PC-3 (cell line): ENCODE data around the gene LTB4R2. TPM values are rescaled to one million over a fixed set of nuclear protein-coding genes. Genes with fewer than 3 reads are reported as not detected.

Experiments used
- ATAC-seq: fragments of 200-7000 bp; cut with Tn5 transposase; 2 replicates; pipeline ENCODE4 v1.9.1; 2020; ENCODE audit warnings: mild to moderate bottlenecking, moderate library complexity
- BruUV-seq: library from RNA; stranded (reverse); fragments of 400-500 nt; replicated peaks from 2 replicates; lab custom pipeline; 2021; lab: Mats Ljungman, UMichigan
- CTCF ChIA-PET: fragments of 300-600 bp; sonication (Branson Sonifier 250); formaldehyde crosslinking; loops from one replicate; lab custom pipeline; 2022; ENCODE audit warnings: antibody characterized with exemption; lab: Charles Lee
- POLR2A ChIA-PET: fragments of 300-600 bp; sonication (Branson Sonifier 250); formaldehyde crosslinking; loops from one replicate; lab custom pipeline; 2022; ENCODE audit warnings: antibody characterized with exemption; ENCODE audit not compliant: unreplicated experiment; lab: Charles Lee
- DNase-seq: peaks from one replicate; pipeline ENCODE4 v3.0.0-alpha.2; 2015
- H2AFZ ChIP-seq: fragments of 300-600 bp; sonication (generic); 2 replicates; pipeline ENCODE4 v1.6.0; 2016; ENCODE audit warnings: antibody characterized with exemption, low read length
- H3F3A ChIP-seq: fragments of 300-600 bp; sonication (generic); one replicate; pipeline ENCODE4 v1.6.0; 2017; ENCODE audit warnings: antibody characterized with exemption, low read length, control low read depth, mild to moderate bottlenecking; ENCODE audit not compliant: unreplicated experiment
- H3K27ac ChIP-seq: fragments of 300-600 bp; sonication (generic); 2 replicates; pipeline ENCODE4 v1.5.1; 2016; ENCODE audit warnings: mild to moderate bottlenecking, low read length
- H3K27me3 ChIP-seq: fragments of 300-600 bp; sonication (generic); 2 replicates; pipeline ENCODE4 v1.6.1; 2016; ENCODE audit warnings: low read length, mixed read lengths
- H3K36me3 ChIP-seq: fragments of 300-600 bp; sonication (generic); 2 replicates; pipeline ENCODE4 v1.6.1; 2016; ENCODE audit warnings: low read depth, mixed run types, low read length, mixed read lengths
- H3K4me1 ChIP-seq: fragments of 300-600 bp; sonication (generic); 2 replicates; pipeline ENCODE4 v1.5.1; 2016; ENCODE audit warnings: low read length; ENCODE audit not compliant: insufficient read depth
- H3K4me2 ChIP-seq: fragments of 300-600 bp; sonication (generic); 2 replicates; pipeline ENCODE4 v1.6.0; 2016; ENCODE audit warnings: low read length
- H3K4me3 ChIP-seq: fragments of 300-600 bp; sonication (generic); 2 replicates; pipeline ENCODE4 v1.5.1; 2016; ENCODE audit warnings: mild to moderate bottlenecking, low read length, mixed read lengths
- H3K79me2 ChIP-seq: fragments of 300-600 bp; sonication (generic); 2 replicates; pipeline ENCODE4 v1.6.1; 2017; ENCODE audit warnings: low read length, mixed read lengths
- H3K9ac ChIP-seq: fragments of 300-600 bp; sonication (generic); 2 replicates; pipeline ENCODE4 v1.6.0; 2016; ENCODE audit warnings: mild to moderate bottlenecking, low read length
- H3K9me2 ChIP-seq: fragments of 300-600 bp; sonication (generic); replicated peaks from 2 replicates; pipeline ENCODE4 v1.6.1; 2016; ENCODE audit warnings: mixed run types, low read length, mixed read lengths
- H3K9me3 ChIP-seq: fragments of 300-600 bp; sonication (generic); 2 replicates; pipeline ENCODE4 v1.6.1; 2016; ENCODE audit warnings: low read length, mixed read lengths
- H4K20me1 ChIP-seq: fragments of 300-600 bp; sonication (generic); 2 replicates; pipeline ENCODE4 v1.6.1; 2016; ENCODE audit warnings: low read length, mixed read lengths
- CTCF ChIP-seq: fragments of 300-600 bp; sonication (generic); conservative IDR thresholded peaks from 2 replicates; pipeline ENCODE4 v1.5.1; 2017; ENCODE audit warnings: antibody characterized with exemption, low read depth, mild to moderate bottlenecking, low read length
- EZH2 ChIP-seq: fragments of 300-600 bp; sonication (generic); IDR thresholded peaks from one replicate; pipeline ENCODE4 v1.6.1; 2017; ENCODE audit warnings: antibody characterized with exemption, mild to moderate bottlenecking, low read length; ENCODE audit not compliant: unreplicated experiment
- EZH2phosphoT487 ChIP-seq: fragments of 300-600 bp; sonication (generic); IDR thresholded peaks from 2 replicates; pipeline ENCODE4 v1.6.1; 2018; ENCODE audit warnings: mild to moderate bottlenecking, antibody characterized with exemption, low read length, borderline replicate concordance
- intact Hi-C: fragments of 100-400 bp; cut with micrococcal nuclease; formaldehyde crosslinking; loops from 2 replicates; pipeline ENCODE4 v1.9.0; 2023
- total RNA-seq: library from RNA; depleted of rRNA; stranded (reverse); fragments of >200 nt; gene quantifications from 2 replicates; pipeline ENCODE4 v1.2.3, GENCODE V29; 2014

The LTB4R2 gene
- total RNA-seq, 1 experiment from 2014 or later, result 9.3 TPM

- no peaks in the 10 kb centered on the region for H3K9me3 ChIP-seq
- no peaks in the 10 kb centered on the region for H3K36me3 ChIP-seq
- H3K4me1 ChIP-seq, result peaks cover 8% of the 10 kb centered on the region; the same call in 1 of the 2 replicates
- no peak overlapping the region for H2AFZ ChIP-seq
- ChIA-PET POLR2A (no interaction called here), CTCF (no interaction called here)
- no peak overlapping the region for H3K4me3 ChIP-seq
- intact Hi-C loops, result no loop called here
- H3F3A ChIP-seq, result no peaks in the 10 kb centered on the region
- H3K9me2 ChIP-seq, result no peaks in the 10 kb centered on the region
- DNase-seq (no peak), ATAC-seq (no peak)
- no peak for TF ChIP-seq EZH2
- BruUV-seq, result no TSS peak
- H3K9ac ChIP-seq, result no peak overlapping the region
- no peaks in the 10 kb centered on the region for H3K27me3 ChIP-seq
- no peak overlapping the region for H3K27ac ChIP-seq
- no peaks in the 10 kb centered on the region for H4K20me1 ChIP-seq
- H3K4me2 ChIP-seq, result no peak overlapping the region
- no peaks in the 10 kb centered on the region for H3K79me2 ChIP-seq
Measured at GRCh38 chr14:24261256-24261968, 48.5 kb upstream of the LTB4R2 start.

GRCh38 chr14:24261969-24262327 is 48.0 kb upstream of the LTB4R2 start:
- H3K9me2 ChIP-seq, result no peaks in the 10 kb centered on the region
- H3F3A ChIP-seq, result no peaks in the 10 kb centered on the region
- no peaks in the 10 kb centered on the region for H4K20me1 ChIP-seq
- H3K27me3 ChIP-seq, result no peaks in the 10 kb centered on the region
- peaks cover 8% of the 10 kb centered on the region; the same call in 1 of the 2 replicates for H3K4me1 ChIP-seq
- ATAC-seq (no peak), DNase-seq (no peak)
- H2AFZ ChIP-seq, result no peak overlapping the region
- CTCF ChIA-PET, result no interaction called here
- no peak overlapping the region for H3K9ac ChIP-seq
- no peak overlapping the region for H3K4me3 ChIP-seq
- BruUV-seq, result no TSS peak
- intact Hi-C loops, result no loop called here
- no peaks in the 10 kb centered on the region for H3K9me3 ChIP-seq
- H3K4me2 ChIP-seq, result no peak overlapping the region
- H3K79me2 ChIP-seq, result no peaks in the 10 kb centered on the region
- no peak overlapping the region for H3K27ac ChIP-seq
- TF ChIP-seq EZH2 (no peak), EZH2phosphoT487 (no peak), CTCF (no peak)
- POLR2A ChIA-PET, result no interaction called here
- H3K36me3 ChIP-seq, result no peaks in the 10 kb centered on the region

- H3K4me3 ChIP-seq, result no peak within 1 kb of the TSS
- no peaks in the 10 kb centered on the region for H3K36me3 ChIP-seq
- CTCF ChIA-PET, result no interaction called here
- no peaks in the 10 kb centered on the region for H4K20me1 ChIP-seq
- no peaks in the 10 kb centered on the region for H3K27me3 ChIP-seq
- intact Hi-C loops, result no loop called here
- DNase-seq, result no peak
- H3F3A ChIP-seq, result no peaks in the 10 kb centered on the region
- no peak within 1 kb of the TSS for H3K9ac ChIP-seq
- no peaks in the 10 kb centered on the region for H3K9me2 ChIP-seq
- no TSS peak for BruUV-seq
- no peaks in the 10 kb centered on the region for H3K9me3 ChIP-seq
- H3K4me1 ChIP-seq, result peaks cover 8% of the 10 kb centered on the region; the same call in 1 of the 2 replicates
- no peaks in the 10 kb centered on the region for H3K79me2 ChIP-seq
- POLR2A ChIA-PET, result no interaction called here
- TF ChIP-seq EZH2phosphoT487, result no peak
- no peak within 1 kb of the TSS for H3K4me2 ChIP-seq
- H3K27ac ChIP-seq, result no peak within 1 kb of the TSS
- H2AFZ ChIP-seq, result no peak within 1 kb of the TSS
- ATAC-seq, result no peak
Measured at GRCh38 chr14:24262821-24263733, 46.9 kb upstream of the LTB4R2 start, which contains the start of gene TGM1. TGM1 (minus strand) TSS chr14:24263177; CDS start chr14:24262352, 825 bp downstream.
